GM12892 (cell line): ENCODE results near the gene GALNT9.

ENCODE experiments used
- POLR2AphosphoS5 ChIP-seq: IDR thresholded peaks from 2 replicates; pipeline ENCODE4 v1.6.1; 2011; ENCODE audit warnings: low read depth, low read length, control low read depth
- TAF1 ChIP-seq: IDR thresholded peaks from 2 replicates; pipeline ENCODE4 v1.6.1; 2011; ENCODE audit warnings: low read depth, mild to moderate bottlenecking, control low read depth, low read length, borderline replicate concordance

- TF ChIP-seq POLR2AphosphoS5: no peak
- no peak for TF ChIP-seq TAF1
Measured at GRCh38 chr12:132337557-132337956, 8.2 kb upstream of the GALNT9 start.
